GM21423 (cell line): ENCODE data around the gene POLR3A.

Source experiments
- ATAC-seq: cut with Tn5 transposase; IDR thresholded peaks from one replicate; pipeline ENCODE4 v1.9.1; 2021; ENCODE audit warnings: mild to moderate bottlenecking, moderate library complexity; ENCODE audit not compliant: unreplicated experiment

Gene POLR3A

DNA sequence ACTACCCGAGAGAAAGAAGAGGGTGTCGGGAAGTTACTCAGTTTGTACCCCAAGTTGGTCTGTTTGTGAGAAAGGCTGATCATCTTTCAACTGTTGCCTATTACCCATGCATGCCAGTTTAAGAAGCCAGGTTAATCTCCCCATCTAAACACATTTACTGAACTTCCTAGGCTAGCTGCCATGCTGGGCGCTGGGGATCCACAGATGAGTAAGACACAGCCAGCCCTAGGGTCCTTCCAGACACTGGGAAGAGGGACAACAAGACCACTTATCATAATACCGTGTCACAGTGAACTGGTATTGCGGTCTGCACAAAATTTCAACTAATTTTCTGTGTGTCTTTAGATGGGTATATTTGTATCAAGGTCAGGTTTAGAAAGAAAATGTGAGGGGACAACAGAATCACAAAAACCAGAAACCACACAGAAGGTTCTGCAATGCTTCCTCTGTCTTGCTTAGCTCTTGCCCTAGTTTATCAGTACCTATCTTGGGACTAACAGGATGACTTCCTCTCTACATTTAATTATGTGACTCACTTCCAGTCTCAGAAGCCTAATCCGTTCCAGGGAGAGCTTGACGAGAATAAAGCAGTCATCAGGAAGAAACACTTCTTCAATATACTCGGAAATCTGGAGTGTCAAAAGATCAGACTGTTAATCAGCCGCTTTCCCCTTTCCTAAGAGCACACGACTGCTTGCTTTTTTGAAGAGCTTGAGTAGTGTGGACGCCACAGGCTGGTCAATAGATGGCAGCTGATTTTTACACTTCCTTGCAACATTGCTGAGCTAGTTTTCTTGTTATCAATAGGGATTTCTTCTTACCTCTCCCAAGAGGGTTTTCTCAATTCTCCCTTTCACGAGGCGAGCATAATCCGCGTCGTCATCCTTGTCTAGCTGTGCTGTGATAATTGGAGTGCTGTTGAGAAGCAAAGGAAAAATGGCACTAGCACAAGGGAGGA is 45.7 kb downstream of the POLR3A start:
- ATAC-seq, result no peak

DNA sequence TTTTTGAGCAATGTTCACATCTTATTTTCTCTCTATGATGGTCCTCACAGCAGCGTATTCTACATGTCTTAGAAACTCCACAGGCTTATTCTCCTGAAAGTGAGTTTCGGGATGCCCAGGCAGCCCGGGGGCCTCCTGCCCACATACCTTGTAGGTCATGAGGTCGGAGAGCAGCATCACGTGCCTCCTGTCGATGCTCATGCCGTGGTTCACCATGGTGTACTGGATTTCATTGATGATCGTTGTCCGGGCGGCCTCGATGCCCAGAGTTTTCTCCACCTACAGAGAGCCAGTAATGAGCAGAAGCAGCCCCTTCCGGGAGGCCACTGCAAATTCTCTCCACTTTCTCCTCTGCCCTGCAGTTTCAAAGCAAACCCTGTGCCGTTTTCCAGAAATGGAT is 48.0 kb downstream of the POLR3A start:
- ATAC-seq, result no peak

GRCh38 chr10:77979221-77979620 is 50.1 kb downstream of the POLR3A start:
- no peak for ATAC-seq

GRCh38 chr10:77978360-77978759 is 51.0 kb downstream of the POLR3A start:
- ATAC-seq, result no peak

- no peak for ATAC-seq
These were observed 51.4 kb downstream of the POLR3A start for GRCh38 chr10:77977934-77978333.

DNA sequence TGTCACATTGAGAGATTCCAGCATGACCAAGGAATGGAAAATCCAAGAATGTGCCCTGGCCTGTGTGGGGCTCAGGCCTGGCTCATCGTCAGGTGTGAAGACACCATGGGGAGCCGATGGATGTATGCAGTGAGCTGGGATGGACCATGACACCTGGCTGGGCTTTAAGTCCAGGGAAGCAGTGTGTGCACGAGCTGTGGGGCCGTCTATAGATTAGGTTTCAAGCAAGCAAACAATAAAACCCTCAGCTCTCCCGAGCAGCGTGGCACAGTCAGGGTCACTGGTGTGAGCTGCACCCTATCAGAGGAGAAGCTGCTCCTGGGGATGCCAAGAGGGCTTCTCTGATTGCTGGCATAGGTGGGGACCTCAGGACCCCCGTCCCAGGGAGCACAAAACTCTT is 52.3 kb downstream of the POLR3A start:
- ATAC-seq, result no peak

- ATAC-seq, result no peak
These were observed 54.1 kb downstream of the POLR3A start for GRCh38 chr10:77975086-77975666.

DNA sequence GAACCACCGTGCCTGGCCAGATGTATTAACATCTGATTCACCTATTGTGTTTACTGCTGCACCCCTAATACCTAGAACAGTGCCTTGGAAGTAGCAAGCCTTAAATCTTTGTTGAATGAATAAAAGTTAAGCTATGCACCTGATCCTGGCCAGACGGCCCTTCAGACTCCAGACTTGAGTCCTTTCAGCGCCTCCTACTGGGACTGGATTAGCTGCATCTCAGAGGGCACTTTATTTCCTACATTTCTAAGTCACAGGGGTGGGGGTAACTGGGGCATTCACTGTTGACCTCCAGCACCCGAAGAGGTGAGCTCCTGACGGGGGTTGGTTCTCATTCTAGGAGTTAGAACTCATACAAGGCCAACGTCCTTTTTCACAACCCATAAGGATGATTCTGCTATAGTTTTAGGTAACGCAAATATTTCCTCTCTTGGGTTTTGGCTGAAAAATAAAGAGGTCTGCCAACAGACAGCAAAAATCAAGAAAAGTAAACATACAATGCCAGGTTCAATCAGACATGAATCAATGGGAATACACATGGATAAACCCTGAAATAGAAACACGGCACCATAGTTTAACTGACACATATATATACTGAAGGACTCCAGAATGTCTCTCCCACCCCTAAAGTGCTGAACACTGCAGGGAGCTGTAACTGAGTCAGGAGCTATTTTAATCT is 54.8 kb downstream of the POLR3A start:
- ATAC-seq, result no peak

- ATAC-seq, result no peak
These were observed 56.0 kb downstream of the POLR3A start for GRCh38 chr10:77973276-77973675.

DNA sequence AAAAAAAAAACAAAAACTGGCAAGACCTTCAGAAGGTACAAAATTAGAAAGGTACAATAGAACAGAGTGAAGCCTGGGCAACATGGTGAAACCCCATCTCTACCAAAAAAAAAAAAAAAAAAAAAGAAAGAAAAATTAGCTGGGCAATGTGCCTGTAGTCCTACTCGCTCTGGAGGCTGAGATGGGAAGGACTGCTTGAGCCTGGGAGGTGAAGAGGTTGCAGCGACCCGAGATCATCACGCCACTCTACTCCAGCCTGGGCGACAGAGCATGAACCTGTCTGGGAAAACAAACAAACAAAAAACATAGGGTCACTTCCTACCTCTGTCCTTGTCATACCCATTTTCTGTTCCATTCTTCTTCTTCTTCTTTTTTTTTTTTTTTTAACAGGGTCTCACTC is 57.2 kb downstream of the POLR3A start:
- no peak for ATAC-seq

- ATAC-seq, result no peak
These were observed 57.5 kb downstream of the POLR3A start for GRCh38 chr10:77971804-77972144.

- ATAC-seq, result no peak
These were observed 58.2 kb downstream of the POLR3A start for GRCh38 chr10:77970869-77971803.

DNA sequence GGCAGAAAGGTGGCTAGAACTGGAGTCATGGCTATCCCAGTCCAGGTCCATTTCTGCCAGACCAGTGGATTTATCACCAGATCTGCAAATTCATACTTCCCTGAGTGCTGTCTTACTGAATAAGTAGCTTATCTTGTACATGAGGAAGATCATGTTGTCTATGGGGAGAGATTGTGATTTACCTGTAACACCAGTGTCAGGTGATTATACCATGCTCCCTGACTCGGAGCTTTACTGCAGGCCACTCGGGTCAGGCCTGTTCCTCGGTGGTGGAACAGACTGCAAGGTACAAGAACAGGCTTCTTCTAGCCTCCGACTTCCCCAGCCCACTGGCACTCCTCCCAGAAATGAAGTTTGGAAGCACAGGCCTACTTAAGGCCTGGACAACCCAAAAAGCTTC is 60.2 kb downstream of the POLR3A start:
- no peak for ATAC-seq

- ATAC-seq, result no peak
These were observed 61.7 kb downstream of the POLR3A start for GRCh38 chr10:77967611-77968022.

- ATAC-seq, result no peak
These were observed 64.0 kb downstream of the POLR3A start for GRCh38 chr10:77965294-77965693.

DNA sequence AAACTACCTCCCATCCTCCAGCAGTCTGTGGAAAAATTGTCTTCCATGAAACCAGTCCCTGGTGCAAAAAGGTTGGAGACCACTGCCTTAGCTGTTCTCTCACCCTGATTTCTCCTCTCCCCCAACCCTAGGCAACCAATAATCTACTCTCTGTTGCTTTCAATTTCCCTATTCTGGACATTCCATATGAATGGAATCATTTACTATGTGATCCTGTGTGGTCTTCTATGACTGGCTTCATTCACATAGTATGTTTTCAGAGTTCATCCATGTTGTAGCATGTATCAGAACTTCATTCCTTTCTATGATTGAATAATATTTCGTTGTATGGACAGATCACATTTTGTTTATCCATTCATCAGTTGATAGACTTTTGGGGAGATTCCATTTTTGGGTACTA is 64.5 kb downstream of the POLR3A start:
- ATAC-seq, result no peak

DNA sequence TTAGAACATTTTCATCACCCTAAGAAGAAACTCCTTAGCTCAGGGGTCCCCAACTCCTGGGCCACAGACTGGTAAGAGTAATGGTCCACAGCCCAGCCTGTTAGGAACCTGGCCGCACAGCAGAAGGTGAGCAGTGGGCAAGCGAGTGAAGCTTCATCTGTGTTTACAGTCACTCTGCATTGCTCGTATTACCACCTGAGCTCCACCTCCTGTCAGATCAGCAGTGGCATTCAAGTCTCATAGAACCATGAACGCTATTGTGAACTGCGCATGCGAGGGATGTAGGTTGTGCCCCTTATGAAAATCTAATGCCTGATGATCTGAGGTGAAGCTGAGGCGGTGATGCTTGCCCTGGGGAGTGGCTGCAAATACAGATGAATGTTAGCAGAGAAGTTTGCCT is 65.4 kb downstream of the POLR3A start:
- no peak for ATAC-seq

GRCh38 chr10:77962350-77963146 is 66.8 kb downstream of the POLR3A start:
- no peak for ATAC-seq

DNA sequence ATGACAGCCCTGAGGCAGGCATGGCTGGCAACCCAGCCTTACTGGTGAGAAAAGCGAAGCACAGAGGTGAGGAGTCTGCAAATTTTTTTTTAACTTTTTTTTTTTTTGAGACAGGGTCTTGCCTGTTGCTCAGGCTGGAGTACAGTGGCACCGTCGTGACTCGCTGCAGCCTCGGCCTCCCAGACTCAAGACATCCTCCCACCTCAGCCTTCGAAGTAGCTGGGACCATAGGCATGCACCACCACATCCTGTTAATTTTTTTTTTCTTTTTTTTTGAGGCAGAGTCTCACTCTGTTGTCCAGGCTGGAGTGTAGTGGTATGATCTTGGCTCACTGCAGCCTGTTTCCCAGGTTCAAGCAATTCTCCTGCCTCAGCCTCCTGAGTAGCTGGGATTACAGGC is 67.6 kb downstream of the POLR3A start:
- no peak for ATAC-seq

- no peak for ATAC-seq
These were observed 68.4 kb downstream of the POLR3A start for GRCh38 chr10:77960829-77961329.
